SK-N-SH treated with all-trans-retinoic acid at 6 μM for 48 hours (cell line): ENCODE data around the gene ARHGAP10.

Experiments used
- ESRRG ChIP-seq: fragments of 250-450 bp; sonication (Bioruptor Pico); IDR thresholded peaks from 2 replicates; pipeline ENCODE4 v1.6.1; 2021; ENCODE audit warnings: mild to moderate bottlenecking
- PATZ1 ChIP-seq: fragments of 250-450 bp; sonication (Bioruptor Pico); IDR thresholded peaks from 2 replicates; pipeline ENCODE4 v1.8.0; 2020; ENCODE audit warnings: mild to moderate bottlenecking, moderate library complexity, borderline replicate concordance
- PPARA ChIP-seq: fragments of 250-450 bp; sonication (Bioruptor Pico); IDR thresholded peaks from 2 replicates; pipeline ENCODE4 v1.5.0; 2020; ENCODE audit warnings: mild to moderate bottlenecking, borderline replicate concordance
- TCF4 ChIP-seq: fragments of 250-450 bp; sonication (Bioruptor Pico); IDR thresholded peaks from 2 replicates; pipeline ENCODE4 v1.8.0; 2021; ENCODE audit warnings: mild to moderate bottlenecking, moderate library complexity, borderline replicate concordance
- TSHZ2 ChIP-seq: fragments of 250-450 bp; sonication (Bioruptor Pico); IDR thresholded peaks from 2 replicates; pipeline ENCODE4 v1.5.0; 2020; ENCODE audit warnings: mild to moderate bottlenecking, moderate library complexity
- ZFP3 ChIP-seq: fragments of 250-450 bp; sonication (Bioruptor Pico); IDR thresholded peaks from 2 replicates; pipeline ENCODE4 v1.5.0; 2020; ENCODE audit warnings: mild to moderate bottlenecking, moderate library complexity
- ZNF565 ChIP-seq: fragments of 450-650 bp; formaldehyde crosslinking; conservative IDR thresholded peaks from 2 replicates; pipeline ENCODE4 v1.5.0; 2020; ENCODE audit warnings: low read depth, mild to moderate bottlenecking, moderate library complexity
- ZNF70 ChIP-seq: fragments of 450-650 bp; formaldehyde crosslinking; IDR thresholded peaks from 2 replicates; pipeline ENCODE4 v1.5.0; 2020; ENCODE audit warnings: mild to moderate bottlenecking, moderate library complexity
- ZNF8 ChIP-seq: fragments of 450-650 bp; formaldehyde crosslinking; IDR thresholded peaks from 2 replicates; pipeline ENCODE4 v1.5.0; 2020; ENCODE audit warnings: mild to moderate bottlenecking, moderate library complexity

GRCh38 chr4:147839663-147840062 is 107.8 kb downstream of the ARHGAP10 start:
- no peak for TF ChIP-seq PATZ1
- no peak for TF ChIP-seq ZNF8 (CRISPR knock-in tag)
- no peak for TF ChIP-seq ZNF70 (CRISPR knock-in tag)
- no peak for TF ChIP-seq PPARA (CRISPR knock-in tag)
- TF ChIP-seq TCF4 = no peak
- no peak for TF ChIP-seq ZNF565 (CRISPR knock-in tag)
- TF ChIP-seq TSHZ2 (CRISPR knock-in tag) = no peak
- TF ChIP-seq ZFP3 = no peak
- no peak for TF ChIP-seq ESRRG
